NCI-H146 treated with DMSO at 0.1 percent for 48 hours (cell line): ENCODE measurements around the gene PEX11G.
"Not testable (repeated sequence)": the region's sequence is repeated elsewhere in the genome, so short reads cannot be mapped to it uniquely, and the experiment has no call there.

Experiments
- DNase-seq: peaks from one replicate; lab custom pipeline; 2025; ENCODE audit not compliant: unreplicated experiment; lab: John Stamatoyannopoulos, UW

PEX11G gene

GRCh38 chr19:7470540-7471305 is 18.1 kb downstream of the PEX11G start:
- no peak for DNase-seq

DNA sequence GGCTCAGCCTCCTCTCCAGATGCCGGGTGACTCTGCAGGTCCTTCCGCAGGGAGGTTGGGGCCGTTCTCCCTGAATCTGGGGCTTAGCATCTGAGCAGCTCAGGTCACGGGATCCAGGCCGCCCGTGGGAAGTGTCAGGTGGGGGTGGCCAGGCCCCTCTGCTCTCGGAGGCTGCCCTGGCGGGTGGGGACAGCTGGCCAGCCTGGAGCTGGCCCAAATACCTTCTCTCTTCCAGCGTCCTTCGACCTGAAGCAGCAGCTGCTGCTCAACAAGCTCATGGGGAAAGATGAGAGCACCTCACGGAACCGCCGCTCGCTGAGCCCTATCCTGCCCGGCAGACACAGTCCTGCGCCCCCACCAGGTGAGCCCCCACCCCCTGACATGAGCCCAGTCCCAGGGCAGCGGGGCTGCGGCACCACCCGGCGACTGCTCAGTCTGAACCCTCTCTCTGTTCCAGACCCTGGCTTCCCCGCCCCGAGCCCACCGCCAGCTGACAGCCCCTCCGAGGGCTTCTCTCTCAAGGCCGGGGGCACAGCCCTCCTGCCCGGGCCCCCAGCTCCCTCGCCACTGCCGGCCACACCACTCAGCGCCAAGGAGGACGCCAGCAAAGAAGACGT is 19.1 kb downstream of the PEX11G start:
- no peak for DNase-seq

DNA sequence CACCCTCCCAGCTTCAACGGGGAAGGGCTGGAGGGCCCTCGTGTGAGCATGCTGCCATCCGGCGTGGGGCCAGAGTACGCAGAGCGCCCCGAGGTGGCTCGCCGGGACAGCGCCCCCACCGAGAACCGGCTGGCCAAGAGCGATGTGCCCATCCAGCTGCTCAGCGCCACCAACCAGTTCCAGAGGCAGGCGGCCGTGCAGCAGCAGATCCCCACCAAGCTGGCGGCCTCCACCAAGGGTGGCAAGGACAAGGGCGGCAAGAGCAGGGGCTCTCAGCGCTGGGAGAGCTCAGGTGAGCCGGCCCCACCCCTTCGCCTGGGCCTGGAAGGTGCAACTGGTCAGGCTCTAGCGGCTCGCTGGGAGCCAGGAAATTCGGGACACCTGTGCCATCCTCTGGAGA is 20.0 kb downstream of the PEX11G start:
- DNase-seq, result no peak

- no peak for DNase-seq
Measured at GRCh38 chr19:7467009-7467989, 21.5 kb downstream of the PEX11G start.

DNA sequence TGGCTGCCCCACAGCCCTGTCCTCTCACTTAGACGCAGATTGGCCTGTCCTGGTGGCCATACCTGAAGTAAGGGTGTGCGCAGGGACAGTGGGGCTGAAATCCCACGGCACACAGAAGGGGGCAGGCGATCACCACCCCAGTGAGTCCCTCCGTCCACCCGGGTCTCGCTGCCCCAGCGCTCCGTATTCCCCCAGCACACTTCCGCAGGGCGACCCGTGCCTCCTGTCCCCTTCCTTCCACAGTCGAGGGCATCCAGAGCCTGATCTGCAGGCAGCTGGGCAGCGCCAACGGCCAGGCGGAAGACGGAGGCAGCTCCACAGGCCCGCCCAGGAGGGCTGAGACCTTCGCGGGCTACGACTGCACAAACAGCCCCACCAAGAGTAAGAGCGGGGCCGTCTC is 25.3 kb downstream of the PEX11G start:
- DNase-seq, result no peak

DNA sequence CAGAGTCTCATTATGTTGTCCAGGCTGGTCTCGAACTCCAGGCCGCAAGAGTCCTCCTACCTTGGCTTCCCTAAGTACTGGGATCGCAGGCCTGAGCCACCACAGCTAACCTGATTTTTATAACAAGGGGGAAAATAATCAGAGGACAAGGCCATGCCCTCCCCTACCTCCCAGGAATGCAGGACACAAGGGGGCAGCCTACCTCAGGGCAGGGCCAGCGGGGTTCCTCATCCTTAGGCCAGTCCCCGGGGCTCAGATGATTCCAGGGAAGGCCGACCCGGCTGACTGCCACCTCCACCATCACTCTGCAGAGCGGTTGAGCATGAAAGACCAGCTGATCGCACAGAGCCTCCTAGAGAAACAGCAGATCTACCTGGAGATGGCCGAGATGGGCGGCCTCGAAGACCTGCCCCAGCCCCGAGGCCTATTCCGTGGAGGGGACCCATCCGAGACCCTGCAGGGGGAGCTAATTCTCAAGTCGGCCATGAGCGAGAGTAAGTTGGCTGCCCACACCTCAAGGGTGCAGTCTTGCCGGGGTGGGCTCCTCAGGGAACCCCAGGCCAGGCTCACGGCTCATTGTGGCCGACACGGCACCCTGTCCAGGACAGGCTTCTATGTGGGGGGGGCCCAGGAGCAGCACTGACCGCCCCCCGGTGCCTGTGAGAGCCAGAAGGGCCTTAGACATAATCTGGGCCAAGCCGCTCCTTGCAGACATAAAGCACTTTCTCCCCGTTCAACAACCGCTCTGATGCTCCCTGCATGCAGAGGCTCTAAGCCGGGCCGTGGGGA is 26.8 kb downstream of the PEX11G start:
- no peak for DNase-seq

DNA sequence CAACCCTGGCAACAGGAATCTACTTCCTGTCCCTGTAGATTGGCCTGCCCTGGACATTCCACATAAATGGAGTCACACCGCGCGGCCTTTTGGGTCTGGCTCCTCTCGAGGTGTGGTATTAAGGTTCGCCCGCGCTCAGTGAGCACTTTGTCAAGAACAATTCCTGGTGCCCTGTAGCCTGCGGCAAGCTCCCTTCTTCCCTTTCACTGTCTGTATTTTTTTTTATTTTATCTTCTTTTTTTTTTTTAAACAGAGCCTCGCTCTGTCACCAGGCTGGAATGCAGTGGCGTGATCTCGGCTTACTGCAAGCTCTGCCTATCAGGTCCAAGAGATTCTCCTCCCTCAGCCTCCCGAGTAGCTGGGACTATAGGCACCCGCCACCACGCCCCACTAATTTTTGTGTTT is 28.3 kb downstream of the PEX11G start:
- DNase-seq, result no peak

DNA sequence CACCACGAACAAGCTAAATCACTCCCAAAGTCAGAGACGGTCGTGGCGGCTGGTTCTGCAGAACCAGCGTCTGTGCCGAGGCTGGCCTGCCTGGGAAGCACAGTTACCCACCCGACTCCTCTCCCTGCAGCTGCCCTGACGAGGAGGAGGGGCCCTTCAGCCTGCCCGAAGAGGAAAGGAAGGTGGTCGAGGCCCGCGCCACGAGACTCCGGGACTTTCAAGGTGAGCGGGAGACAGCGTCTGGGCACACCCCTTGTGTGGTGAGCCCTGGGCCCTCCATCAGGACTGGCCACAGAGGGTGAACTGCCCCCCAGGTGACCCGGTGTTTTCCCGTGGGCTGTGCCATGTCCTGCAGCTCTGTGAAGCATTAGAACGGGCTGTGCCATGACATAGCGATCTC is 29.1 kb downstream of the PEX11G start:
- DNase-seq, result no peak

GRCh38 chr19:7458675-7459074 is 30.2 kb downstream of the PEX11G start:
- DNase-seq, result no peak

DNA sequence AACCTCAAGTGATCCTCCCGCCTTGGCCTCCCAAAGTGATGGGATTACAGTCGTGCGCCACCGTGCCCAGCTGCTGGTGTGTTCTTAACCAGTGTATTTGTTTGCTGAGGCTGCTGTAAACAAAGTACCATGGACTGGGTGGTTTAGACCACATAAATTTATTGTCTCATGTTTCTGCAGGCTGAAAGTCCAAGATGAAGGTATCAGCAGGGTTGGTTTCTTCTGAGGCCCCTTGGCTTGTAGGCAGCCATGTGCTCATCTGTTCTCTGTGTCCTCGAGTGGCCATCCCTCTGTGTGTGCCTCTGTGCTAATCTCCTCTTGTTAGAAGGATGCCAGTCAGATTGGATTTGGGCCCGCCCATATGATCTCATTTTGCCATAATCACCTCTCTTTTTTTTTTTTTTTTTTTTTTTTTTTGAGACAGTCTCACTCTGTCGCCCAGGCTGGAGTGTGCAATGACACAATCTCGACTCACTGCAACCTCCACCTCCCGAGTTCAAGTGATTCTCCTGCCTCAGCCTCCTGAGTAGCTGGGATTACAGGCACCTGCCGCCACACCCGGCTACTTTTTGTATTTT is 31.8 kb downstream of the PEX11G start:
- DNase-seq, result no peak

DNA sequence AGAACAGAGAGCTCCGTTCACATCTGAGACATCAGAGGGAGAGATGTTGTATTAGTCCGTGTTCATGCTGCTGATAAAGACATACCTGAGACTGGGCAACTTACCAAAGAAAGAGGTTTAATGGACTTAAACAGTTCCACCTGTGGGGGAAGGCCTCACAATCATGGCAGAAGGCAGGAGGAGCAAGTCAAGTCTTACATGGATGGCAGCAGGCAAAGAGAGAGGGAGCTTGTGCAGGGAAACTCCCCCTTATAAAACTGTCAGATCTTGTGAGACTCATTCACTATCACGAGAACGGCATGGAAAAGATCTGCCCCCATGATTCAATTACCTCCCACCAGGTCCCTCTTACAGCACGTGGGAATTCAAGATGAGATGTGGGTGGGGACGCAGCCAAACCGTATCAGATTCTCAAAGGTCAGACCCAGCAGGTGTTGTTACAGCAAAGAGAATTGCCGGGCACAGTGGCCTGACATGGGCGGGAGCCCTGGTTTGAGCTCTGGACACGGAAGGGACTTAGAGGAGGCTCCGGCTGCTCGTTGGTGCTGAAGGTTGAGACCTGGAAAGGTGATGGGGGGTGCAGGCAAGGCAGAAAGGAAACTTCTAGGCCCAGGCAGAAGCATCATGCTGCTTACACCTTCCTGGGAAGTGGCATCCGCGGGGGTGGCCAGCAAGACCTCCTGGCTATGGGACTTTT is 33.1 kb downstream of the PEX11G start:
- no peak for DNase-seq

- DNase-seq, result no peak
Measured at GRCh38 chr19:7454998-7455397, 33.8 kb downstream of the PEX11G start.

- DNase-seq, result no peak
Measured at GRCh38 chr19:7450243-7451223, 38.3 kb downstream of the PEX11G start.

- DNase-seq, result not testable (repeated sequence)
Measured at GRCh38 chr19:7449391-7450070, 39.3 kb downstream of the PEX11G start.

DNA sequence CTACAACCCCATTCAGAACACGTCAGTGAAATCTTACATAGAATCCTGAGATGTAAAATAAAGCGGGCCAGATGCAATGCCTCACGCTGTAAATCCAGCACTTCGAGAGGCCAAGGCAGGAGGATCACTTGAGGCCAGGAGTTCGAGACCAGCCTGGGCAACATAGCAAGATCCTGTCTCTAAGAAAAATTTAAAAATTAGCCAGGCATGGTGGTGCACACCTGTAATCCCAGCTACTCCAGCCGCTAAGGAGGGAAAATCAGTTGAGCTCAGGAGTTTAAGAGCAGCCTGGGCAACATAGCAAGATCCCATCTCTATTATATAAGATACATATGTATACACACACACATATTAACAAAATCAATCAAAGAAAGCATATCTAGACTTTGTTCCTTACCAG is 41.2 kb downstream of the PEX11G start:
- DNase-seq, result no peak

- DNase-seq, result no peak
Measured at GRCh38 chr19:7445104-7445503, 43.7 kb downstream of the PEX11G start.

DNA sequence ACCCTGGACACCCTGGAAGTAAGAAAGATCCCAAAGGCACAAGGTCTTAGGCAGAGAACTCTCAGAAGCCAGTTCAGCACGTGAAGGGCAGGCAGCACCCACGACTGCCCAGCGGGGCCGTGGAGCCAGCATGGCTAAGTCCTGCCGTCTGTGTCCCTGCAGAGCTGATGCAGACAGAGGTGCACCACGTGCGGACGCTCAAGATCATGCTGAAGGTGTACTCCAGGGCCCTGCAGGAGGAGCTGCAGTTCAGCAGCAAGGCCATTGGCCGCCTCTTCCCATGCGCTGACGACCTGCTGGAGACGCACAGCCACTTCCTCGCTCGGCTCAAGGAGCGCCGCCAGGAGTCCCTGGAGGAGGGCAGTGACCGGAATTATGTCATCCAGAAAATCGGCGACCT is 44.8 kb downstream of the PEX11G start:
- DNase-seq, result no peak

GRCh38 chr19:7442423-7442822 is 46.4 kb downstream of the PEX11G start:
- no peak for DNase-seq
